Suppressor macrophage (primary cell): ENCODE measurements around the gene MERTK.
"Not testable (repeated sequence)": the region's sequence is repeated elsewhere in the genome, so short reads cannot be mapped to it uniquely, and the experiment has no call there.

Source experiments
- DNase-seq, 4 experiments: peaks; one replicate each; pipeline ENCODE4 v3.0.0-alpha.2; 2020 to 2022

MERTK gene

DNA sequence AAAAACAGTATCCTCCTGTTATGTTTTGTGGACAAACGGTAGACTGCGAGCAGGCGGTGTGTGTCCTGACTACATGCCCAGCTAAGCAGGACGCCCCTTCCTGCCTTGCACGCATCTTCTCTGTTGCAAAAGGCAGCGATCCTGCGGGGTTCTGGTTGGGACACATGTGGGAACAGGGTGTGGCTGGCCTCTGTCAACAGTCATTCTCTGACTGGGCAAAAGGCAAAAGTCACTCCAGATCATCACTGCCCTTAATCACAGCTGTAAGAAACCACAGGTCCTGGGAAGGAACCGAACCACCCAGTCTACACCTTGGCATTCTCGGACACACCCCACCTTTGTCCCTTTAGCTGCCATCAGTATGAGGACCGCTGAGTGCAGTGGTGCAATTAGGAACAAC lies 112.3 kb downstream of the MERTK start:
- DNase-seq = peak; percentile 37 to 68 (median 63)

GRCh38 chr2:112012556-112012955 lies 114.1 kb downstream of the MERTK start:
- DNase-seq = no peak

DNA sequence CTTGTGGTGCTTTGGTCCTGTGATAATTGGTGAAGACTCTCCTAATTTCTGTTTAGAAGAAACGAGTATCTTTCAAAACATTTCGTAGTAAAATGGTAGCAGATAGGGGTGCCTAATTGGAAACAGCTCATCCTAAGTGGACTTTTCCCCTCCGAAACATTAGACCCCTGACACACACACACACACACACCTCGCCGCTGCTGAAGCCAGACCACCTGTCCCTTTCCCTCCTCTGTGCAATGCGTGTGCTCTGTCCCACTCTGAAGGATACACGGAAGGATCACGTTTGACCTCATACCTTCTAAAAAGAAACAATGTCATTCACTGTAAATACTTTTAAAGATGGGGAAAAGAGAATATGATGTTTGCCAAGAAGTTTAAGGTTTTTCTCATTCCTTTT lies 120.4 kb downstream of the MERTK start:
- DNase-seq = no peak

DNA sequence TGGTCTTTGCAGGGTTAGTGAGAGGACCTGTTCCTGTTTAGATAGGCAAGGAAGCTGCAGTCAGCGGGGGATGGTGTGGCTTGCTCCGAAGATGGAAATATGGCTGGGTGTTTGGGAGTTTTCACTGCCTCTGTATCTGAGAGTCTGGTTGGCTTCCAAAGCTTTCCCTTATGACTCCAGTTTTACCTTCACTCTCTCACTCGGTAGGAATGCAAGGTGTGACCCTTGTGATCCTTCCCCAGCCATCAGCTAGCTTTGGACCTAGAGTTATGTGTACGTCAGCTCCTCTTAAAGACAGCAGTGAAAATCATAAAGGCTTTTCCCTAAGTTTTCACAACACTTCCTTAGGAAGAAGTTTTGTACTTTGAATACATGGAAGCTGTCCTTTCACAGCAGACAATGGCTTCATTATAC lies 121.2 kb downstream of the MERTK start:
- no peak for DNase-seq

DNA sequence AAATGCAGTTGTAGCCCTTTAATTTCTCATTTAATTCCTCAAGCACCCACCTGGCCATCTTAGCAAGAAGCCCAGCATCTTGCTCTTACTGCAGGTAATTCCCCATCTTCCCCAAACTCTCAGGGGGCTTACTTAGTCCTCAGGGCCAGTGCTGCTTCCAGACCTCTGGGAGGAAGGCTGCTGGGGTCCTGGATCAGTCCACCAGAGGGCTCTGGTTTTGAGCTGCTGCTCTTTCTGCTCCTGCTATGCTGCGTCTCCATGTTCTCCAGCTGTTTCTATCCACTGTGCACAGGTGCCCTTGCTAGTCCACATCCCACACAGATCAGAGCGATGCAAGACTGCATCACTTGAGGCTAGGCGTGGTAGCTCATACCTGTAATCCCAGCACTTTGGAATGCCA lies 122.2 kb downstream of the MERTK start:
- DNase-seq = no peak

- no peak for DNase-seq
Measured at GRCh38 chr2:112021290-112021689, 122.9 kb downstream of the MERTK start.

- DNase-seq = peak; percentile 52 to 76 (median 69)
Measured at GRCh38 chr2:112021781-112022231, 123.4 kb downstream of the MERTK start.

DNA sequence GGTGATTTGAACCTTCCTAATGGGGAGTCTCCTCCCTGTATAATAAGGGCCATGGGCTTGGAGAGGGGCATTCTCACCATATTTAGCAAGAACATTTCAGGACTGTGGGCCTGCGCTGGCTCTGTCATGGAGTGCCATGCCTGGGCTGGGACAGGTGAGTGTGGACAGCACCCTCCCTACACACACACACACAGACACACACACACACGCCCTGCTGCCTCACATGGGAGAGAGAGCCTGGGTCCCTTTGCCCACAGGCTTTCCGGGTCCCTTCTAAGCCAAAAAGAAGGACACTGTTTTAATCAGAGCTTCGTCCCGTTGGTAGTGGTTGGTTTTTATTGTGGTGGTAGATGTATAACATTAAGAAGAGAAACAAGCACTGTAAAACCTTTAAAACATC lies 125.3 kb downstream of the MERTK start:
- no peak for DNase-seq

- DNase-seq = peak in 3 of 4 experiments; percentile 43 to 64 (median 54)
Measured at GRCh38 chr2:112024231-112024630, 125.8 kb downstream of the MERTK start.

- no peak for DNase-seq
Measured at GRCh38 chr2:112024896-112025491, 126.6 kb downstream of the MERTK start.

DNA sequence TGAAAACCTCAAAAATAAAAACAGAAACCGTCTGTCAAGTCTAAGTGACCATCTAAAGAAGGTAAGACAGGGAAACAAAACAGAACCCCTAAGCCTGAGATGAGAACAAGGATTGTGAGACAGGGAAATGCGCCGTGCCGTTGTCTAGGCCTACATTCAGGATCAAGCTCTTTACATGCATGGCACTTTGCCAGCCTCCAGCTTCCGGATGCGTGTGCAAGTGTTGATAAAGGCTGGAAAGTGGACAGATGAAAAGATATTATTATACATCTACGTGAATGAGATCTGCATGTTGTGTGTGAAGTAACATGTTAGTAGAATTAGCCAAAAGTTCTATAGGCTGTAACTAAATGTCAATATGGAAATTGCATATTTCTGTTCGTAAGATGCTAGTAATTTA lies 128.1 kb downstream of the MERTK start:
- DNase-seq = no peak

DNA sequence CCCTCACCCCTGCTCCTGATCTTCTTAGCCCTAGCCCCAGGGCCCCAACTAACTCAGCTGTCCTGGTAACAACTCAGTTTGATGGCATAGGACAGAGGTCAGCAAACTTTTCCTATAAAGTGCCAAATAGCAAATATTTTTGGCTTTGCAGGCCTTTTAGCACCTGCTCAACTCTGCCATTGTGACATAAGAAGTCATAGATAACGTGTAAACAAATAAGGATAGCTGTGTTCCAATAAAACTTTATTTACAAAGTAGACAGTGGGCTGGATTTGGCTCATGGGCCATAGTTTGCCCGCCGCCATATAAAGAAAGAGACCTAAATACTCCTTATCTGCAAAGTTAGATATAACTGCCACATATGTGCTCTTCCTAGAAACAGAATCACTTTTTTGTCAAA lies 129.4 kb downstream of the MERTK start:
- no peak for DNase-seq

GRCh38 chr2:112029164-112029563 lies 130.8 kb downstream of the MERTK start:
- DNase-seq = no peak

DNA sequence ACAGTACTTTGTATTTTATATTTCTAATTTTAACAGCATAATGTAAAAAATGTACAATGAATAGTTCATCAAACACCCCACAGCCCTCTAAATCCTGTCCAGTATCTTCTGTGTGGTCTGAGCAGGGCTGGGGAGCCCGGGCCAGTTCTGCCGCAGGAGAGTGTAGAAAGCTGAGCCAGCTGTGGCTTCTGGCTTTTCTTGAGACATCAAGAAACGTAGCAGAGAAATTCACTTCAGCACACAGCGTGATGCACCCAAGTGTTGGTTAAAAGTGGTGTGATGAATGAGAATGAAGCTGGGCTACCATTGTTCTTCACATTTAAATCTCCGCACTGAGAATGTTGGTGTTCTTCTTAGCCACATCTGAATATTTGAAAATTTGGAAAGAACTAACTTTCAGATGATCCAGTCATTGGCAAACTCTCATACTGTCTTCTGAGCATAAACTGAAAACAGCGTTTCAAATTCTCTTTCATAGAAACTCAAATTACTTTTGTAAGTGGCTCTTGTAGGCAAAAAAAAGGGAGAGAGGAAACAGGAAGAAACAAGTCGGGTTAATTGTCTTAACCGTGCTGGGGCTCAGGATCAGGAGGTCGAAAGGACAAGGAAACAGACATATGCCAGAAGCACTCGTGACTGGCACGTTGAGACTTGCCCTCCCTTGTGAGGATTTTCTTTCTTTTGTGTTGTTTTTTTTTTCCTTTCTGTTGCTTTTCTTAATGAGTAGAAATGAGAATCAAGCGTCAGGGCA lies 133.2 kb downstream of the MERTK start:
- DNase-seq = peak; percentile 66 to 88 (median 82)

GRCh38 chr2:112032224-112032586 lies 133.8 kb downstream of the MERTK start:
- DNase-seq = peak; percentile 68 to 86 (median 81)

DNA sequence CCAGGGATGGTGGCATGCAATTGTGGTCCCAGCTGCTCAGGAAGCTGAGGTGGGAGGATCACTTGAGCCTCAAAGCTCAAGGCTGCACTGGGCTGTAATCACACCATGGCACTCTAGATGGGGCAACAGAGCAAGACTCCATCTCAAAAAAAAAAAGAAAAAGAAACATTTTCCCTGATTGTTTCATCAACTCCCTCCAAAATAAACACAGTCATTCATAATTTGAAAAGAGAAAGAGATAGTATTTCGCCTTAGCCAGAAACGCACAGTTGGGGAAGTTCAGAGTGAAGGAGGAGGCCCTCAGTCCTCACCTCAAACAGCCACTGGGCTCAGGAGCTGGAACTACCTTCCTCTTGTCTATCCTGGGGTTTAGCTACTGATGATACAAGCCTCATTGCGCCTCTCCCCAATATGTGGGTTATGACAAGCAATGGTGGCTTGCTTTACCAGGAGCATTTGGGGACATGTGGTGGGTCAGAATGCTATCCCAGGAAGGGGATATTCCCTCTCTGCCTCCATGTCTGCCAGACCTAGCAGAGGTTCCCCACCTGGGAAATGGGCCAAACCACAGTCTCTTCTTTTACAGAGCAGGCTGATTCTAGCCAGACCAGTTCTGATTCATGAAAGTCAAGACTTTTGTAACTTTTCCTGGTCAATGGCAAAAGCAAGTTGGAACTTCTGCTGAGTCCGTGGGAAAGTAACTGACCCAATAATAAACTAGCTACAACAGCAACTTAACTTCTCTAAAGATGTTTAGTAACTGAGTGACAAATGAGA lies 134.5 kb downstream of the MERTK start:
- peak; percentile 88 to 98 (median 94) for DNase-seq

DNA sequence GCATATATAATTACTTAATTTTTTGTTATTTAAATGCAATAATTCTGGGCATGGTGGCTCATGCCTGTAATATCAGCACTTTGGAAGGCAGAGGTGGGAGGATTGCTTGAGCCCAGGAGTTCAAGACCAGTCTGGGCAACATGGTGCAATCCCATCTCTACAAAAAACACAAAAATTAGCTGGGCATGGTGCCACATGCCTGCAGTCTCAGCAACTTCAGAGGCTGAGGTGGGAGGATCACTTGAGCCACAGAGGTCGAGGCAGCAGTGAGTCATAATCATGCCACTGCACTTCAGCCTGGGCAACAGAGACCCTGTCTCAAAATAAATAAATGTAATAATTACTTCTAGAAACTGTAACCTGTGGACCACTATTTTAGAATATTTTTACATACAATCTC lies 135.2 kb downstream of the MERTK start:
- peak; percentile 90 to 97 (median 92) for DNase-seq

DNA sequence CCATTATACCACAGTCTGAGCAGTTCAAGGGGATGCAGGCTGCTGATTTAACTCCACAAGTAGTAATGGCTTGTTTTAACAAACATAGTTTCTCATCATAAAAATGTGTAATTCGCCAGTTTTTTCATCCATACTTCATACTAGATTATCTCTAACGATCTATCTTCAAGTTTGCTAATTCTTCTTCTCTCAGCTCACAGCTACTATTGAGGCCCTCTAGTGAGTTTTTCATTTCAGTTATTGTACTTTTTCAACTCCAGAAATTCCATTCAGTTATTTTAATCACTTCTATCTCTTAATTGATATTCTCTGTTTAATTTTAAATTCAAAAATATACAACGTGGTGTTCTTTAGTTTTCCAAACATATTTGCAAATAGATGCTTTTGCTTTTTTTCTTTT lies 136.5 kb downstream of the MERTK start:
- no peak for DNase-seq

GRCh38 chr2:112035786-112036185 lies 137.4 kb downstream of the MERTK start:
- no peak for DNase-seq

- DNase-seq = not testable (repeated sequence)
Measured at GRCh38 chr2:112039556-112039955, 141.1 kb downstream of the MERTK start.

- DNase-seq = not testable (repeated sequence)
Measured at GRCh38 chr2:112040066-112040465, 141.7 kb downstream of the MERTK start.

DNA sequence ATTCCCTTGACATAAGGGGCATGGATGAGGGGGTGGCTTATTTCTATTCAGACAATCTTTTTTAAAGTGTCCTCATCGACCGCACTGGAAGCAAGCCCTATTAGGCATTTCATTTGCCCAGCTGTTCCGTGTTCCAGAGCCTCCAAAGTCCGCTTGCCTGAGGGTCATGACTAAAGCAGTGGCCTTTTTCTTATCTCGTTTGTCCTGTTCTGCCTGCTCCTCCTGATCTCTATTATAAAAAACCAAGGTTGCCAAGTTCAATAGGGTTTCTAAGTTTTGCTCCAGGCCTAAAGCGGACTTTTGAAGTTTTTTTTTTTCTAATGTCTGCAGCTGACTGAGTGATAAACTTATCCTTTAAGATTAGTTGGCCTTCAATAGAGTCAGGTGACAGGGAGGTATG lies 143.1 kb downstream of the MERTK start:
- DNase-seq = not testable (repeated sequence)

GRCh38 chr2:112045446-112046014 lies 147.1 kb downstream of the MERTK start:
- DNase-seq = no peak
